ENCODE data around the gene ALK.
"Not testable (repeated sequence)": the region's sequence is repeated elsewhere in the genome, so short reads cannot be mapped to it uniquely, and the experiment has no call there.

ALK gene

GRCh38 chr2:29753671-29754444 lies 167.5 kb downstream of the ALK start:
- Histone ChIP-seq H3K27me3 (ENCODE audit: control insufficient read depth, insufficient read depth, low read length) (no peaks in the 10 kb centered on the region), H3K9me3 (ENCODE audit: control insufficient read depth, insufficient read depth, low read length) (no peaks in the 10 kb centered on the region), H3K4me3 (ENCODE audit: low read depth, low read length) (no peak overlapping the region)

GRCh38 chr2:29751390-29751789 lies 170.0 kb downstream of the ALK start:
- no peaks in the 10 kb centered on the region for H3K36me3 ChIP-seq (ENCODE audit: control insufficient read depth, insufficient read depth, low read length)
- H3K4me3 ChIP-seq (ENCODE audit: low read depth, low read length), result no peak overlapping the region
- no peak overlapping the region for H3K9ac ChIP-seq (ENCODE audit: low read depth, low read length)
- H3K9me3 ChIP-seq (ENCODE audit: control insufficient read depth, insufficient read depth, low read length), result no peaks in the 10 kb centered on the region
- H3K27ac ChIP-seq (ENCODE audit: low read depth, low read length), result no peak overlapping the region
- no peaks in the 10 kb centered on the region for H3K4me1 ChIP-seq (ENCODE audit: control insufficient read depth, insufficient read depth, low read length)
- H3K27me3 ChIP-seq (ENCODE audit: control insufficient read depth, insufficient read depth, low read length), result no peaks in the 10 kb centered on the region

More at GRCh38 chr2:29753671-29754444, 167.5 kb downstream of the ALK start:
- H3K9ac ChIP-seq (ENCODE audit: low read depth, low read length), result no peak overlapping the region
- no peaks in the 10 kb centered on the region for H3K36me3 ChIP-seq (ENCODE audit: control insufficient read depth, insufficient read depth, low read length)
- H3K4me1 ChIP-seq (ENCODE audit: control insufficient read depth, insufficient read depth, low read length), result no peaks in the 10 kb centered on the region
- H3K27ac ChIP-seq (ENCODE audit: low read depth, low read length), result no peak overlapping the region

- H3K36me3 ChIP-seq (ENCODE audit: control insufficient read depth, insufficient read depth, low read length); H3K9me3 ChIP-seq (ENCODE audit: control insufficient read depth, insufficient read depth, low read length); H3K27ac ChIP-seq (ENCODE audit: low read depth, low read length); H3K27me3 ChIP-seq (ENCODE audit: control insufficient read depth, insufficient read depth, low read length); H3K4me1 ChIP-seq (ENCODE audit: control insufficient read depth, insufficient read depth, low read length); H3K4me3 ChIP-seq (ENCODE audit: low read depth, low read length); H3K9ac ChIP-seq (ENCODE audit: low read depth, low read length): not testable (repeated sequence)
These were observed 170.9 kb downstream of the ALK start for GRCh38 chr2:29750463-29750862.

- Histone ChIP-seq H3K4me1 (ENCODE audit: control insufficient read depth, insufficient read depth, low read length) (no peaks in the 10 kb centered on the region), H3K9me3 (ENCODE audit: control insufficient read depth, insufficient read depth, low read length) (no peaks in the 10 kb centered on the region), H3K36me3 (ENCODE audit: control insufficient read depth, insufficient read depth, low read length) (no peaks in the 10 kb centered on the region), H3K27ac (ENCODE audit: low read depth, low read length) (no peak overlapping the region), H3K9ac (ENCODE audit: low read depth, low read length) (no peak overlapping the region), H3K27me3 (ENCODE audit: control insufficient read depth, insufficient read depth, low read length) (no peaks in the 10 kb centered on the region), H3K4me3 (ENCODE audit: low read depth, low read length) (no peak overlapping the region)
These were observed 171.5 kb downstream of the ALK start for GRCh38 chr2:29749843-29750242.

- no peak overlapping the region for H3K4me3 ChIP-seq (ENCODE audit: low read depth, low read length)
- H3K36me3 ChIP-seq (ENCODE audit: control insufficient read depth, insufficient read depth, low read length), result no peaks in the 10 kb centered on the region
- H3K4me1 ChIP-seq (ENCODE audit: control insufficient read depth, insufficient read depth, low read length), result no peaks in the 10 kb centered on the region
- no peaks in the 10 kb centered on the region for H3K27me3 ChIP-seq (ENCODE audit: control insufficient read depth, insufficient read depth, low read length)
- H3K9ac ChIP-seq (ENCODE audit: low read depth, low read length), result no peak overlapping the region
- H3K9me3 ChIP-seq (ENCODE audit: control insufficient read depth, insufficient read depth, low read length), result no peaks in the 10 kb centered on the region
- H3K27ac ChIP-seq (ENCODE audit: low read depth, low read length), result no peak overlapping the region
These were observed 172.3 kb downstream of the ALK start for GRCh38 chr2:29749041-29749440.

- H3K36me3 ChIP-seq (ENCODE audit: control insufficient read depth, insufficient read depth, low read length), result no peaks in the 10 kb centered on the region
These were observed 173.5 kb downstream of the ALK start for GRCh38 chr2:29747786-29748470.

DNA sequence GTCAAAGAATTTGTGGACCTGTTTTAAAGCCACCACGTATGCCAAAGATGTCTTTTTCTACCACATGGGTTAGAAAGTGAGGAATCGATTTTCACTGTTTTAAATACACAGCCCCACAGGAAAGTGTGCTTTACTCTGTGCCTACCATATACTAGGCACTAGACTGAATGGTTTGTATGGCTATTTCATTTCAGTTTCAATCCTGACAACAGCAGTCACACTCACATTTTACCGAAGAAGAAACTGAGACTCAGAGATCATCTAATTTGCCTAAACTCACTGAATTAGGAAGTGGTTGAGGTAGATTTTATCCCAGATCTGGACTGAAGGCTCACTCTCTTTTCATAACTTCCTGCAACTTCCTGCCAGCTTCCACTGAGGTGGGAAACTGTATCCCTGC lies 176.4 kb downstream of the ALK start:
- Histone ChIP-seq H3K27ac (ENCODE audit: low read depth, low read length) (no peak overlapping the region), H3K9me3 (ENCODE audit: control insufficient read depth, insufficient read depth, low read length) (no peaks in the 10 kb centered on the region), H3K4me1 (ENCODE audit: control insufficient read depth, insufficient read depth, low read length) (no peaks in the 10 kb centered on the region)

More at GRCh38 chr2:29747786-29748470, 173.5 kb downstream of the ALK start:
- Histone ChIP-seq H3K9me3 (ENCODE audit: control insufficient read depth, insufficient read depth, low read length) (no peaks in the 10 kb centered on the region), H3K27ac (ENCODE audit: low read depth, low read length) (no peak overlapping the region), H3K4me1 (ENCODE audit: control insufficient read depth, insufficient read depth, low read length) (no peaks in the 10 kb centered on the region), H3K27me3 (ENCODE audit: control insufficient read depth, insufficient read depth, low read length) (no peaks in the 10 kb centered on the region), H3K4me3 (ENCODE audit: low read depth, low read length) (no peak overlapping the region), H3K9ac (ENCODE audit: low read depth, low read length) (no peak overlapping the region)

DNA sequence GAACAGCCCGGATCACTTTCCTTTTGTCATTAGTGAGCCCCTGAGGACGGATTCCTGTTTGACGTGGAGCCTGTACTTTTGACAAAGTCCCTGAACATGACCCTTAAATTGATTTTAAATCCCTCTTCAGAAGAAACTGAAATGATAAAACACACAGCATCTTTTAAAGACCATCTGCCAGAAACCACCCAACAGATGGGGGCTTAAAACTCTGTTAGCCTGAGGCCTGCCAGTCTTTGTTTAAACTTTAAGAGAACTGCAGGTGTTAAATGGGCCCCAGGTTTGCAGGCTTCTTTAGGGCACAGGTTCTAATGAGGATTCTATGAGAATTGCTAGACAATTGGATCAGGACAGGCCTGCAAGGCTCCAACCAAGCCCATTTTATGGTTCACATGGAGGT lies 177.9 kb downstream of the ALK start:
- H3K9me3 ChIP-seq (ENCODE audit: control insufficient read depth, insufficient read depth, low read length), result no peaks in the 10 kb centered on the region
- no peaks in the 10 kb centered on the region for H3K4me1 ChIP-seq (ENCODE audit: control insufficient read depth, insufficient read depth, low read length)
- H3K27ac ChIP-seq (ENCODE audit: low read depth, low read length), result no peak overlapping the region
- H3K36me3 ChIP-seq (ENCODE audit: control insufficient read depth, insufficient read depth, low read length), result no peaks in the 10 kb centered on the region
- no peak overlapping the region for H3K4me3 ChIP-seq (ENCODE audit: low read depth, low read length)
- no peaks in the 10 kb centered on the region for H3K27me3 ChIP-seq (ENCODE audit: control insufficient read depth, insufficient read depth, low read length)
- no peak overlapping the region for H3K9ac ChIP-seq (ENCODE audit: low read depth, low read length)

More for the DNA sequence above, 176.4 kb downstream of the ALK start:
- Histone ChIP-seq H3K36me3 (ENCODE audit: control insufficient read depth, insufficient read depth, low read length) (no peaks in the 10 kb centered on the region), H3K4me3 (ENCODE audit: low read depth, low read length) (no peak overlapping the region), H3K27me3 (ENCODE audit: control insufficient read depth, insufficient read depth, low read length) (no peaks in the 10 kb centered on the region), H3K9ac (ENCODE audit: low read depth, low read length) (no peak overlapping the region)

GRCh38 chr2:29742656-29743055 lies 178.7 kb downstream of the ALK start:
- Histone ChIP-seq H3K9me3 (ENCODE audit: control insufficient read depth, insufficient read depth, low read length) (no peaks in the 10 kb centered on the region), H3K27me3 (ENCODE audit: control insufficient read depth, insufficient read depth, low read length) (no peaks in the 10 kb centered on the region), H3K4me3 (ENCODE audit: low read depth, low read length) (no peak overlapping the region), H3K4me1 (ENCODE audit: control insufficient read depth, insufficient read depth, low read length) (no peaks in the 10 kb centered on the region), H3K27ac (ENCODE audit: low read depth, low read length) (no peak overlapping the region), H3K9ac (ENCODE audit: low read depth, low read length) (no peak overlapping the region), H3K36me3 (ENCODE audit: control insufficient read depth, insufficient read depth, low read length) (no peaks in the 10 kb centered on the region)

GRCh38 chr2:29741132-29741531 lies 180.3 kb downstream of the ALK start:
- Histone ChIP-seq H3K27ac (ENCODE audit: low read depth, low read length) (no peak overlapping the region), H3K36me3 (ENCODE audit: control insufficient read depth, insufficient read depth, low read length) (no peaks in the 10 kb centered on the region), H3K27me3 (ENCODE audit: control insufficient read depth, insufficient read depth, low read length) (no peaks in the 10 kb centered on the region), H3K9ac (ENCODE audit: low read depth, low read length) (no peak overlapping the region), H3K4me1 (ENCODE audit: control insufficient read depth, insufficient read depth, low read length) (no peaks in the 10 kb centered on the region), H3K4me3 (ENCODE audit: low read depth, low read length) (no peak overlapping the region), H3K9me3 (ENCODE audit: control insufficient read depth, insufficient read depth, low read length) (no peaks in the 10 kb centered on the region)

GRCh38 chr2:29733965-29734364 lies 187.4 kb downstream of the ALK start:
- no peak overlapping the region for H3K9ac ChIP-seq (ENCODE audit: low read depth, low read length)
- no peaks in the 10 kb centered on the region for H3K9me3 ChIP-seq (ENCODE audit: control insufficient read depth, insufficient read depth, low read length)
- no peaks in the 10 kb centered on the region for H3K27me3 ChIP-seq (ENCODE audit: control insufficient read depth, insufficient read depth, low read length)
- H3K27ac ChIP-seq (ENCODE audit: low read depth, low read length), result no peak overlapping the region
- H3K4me1 ChIP-seq (ENCODE audit: control insufficient read depth, insufficient read depth, low read length), result no peaks in the 10 kb centered on the region
- H3K4me3 ChIP-seq (ENCODE audit: low read depth, low read length), result no peak overlapping the region
- H3K36me3 ChIP-seq (ENCODE audit: control insufficient read depth, insufficient read depth, low read length), result no peaks in the 10 kb centered on the region

Measured in HUES48 (cell line).